GM23338 (cell line): ENCODE measurements around the gene SLC12A6. TPM values are rescaled to one million over a fixed set of nuclear protein-coding genes. Genes with fewer than 3 reads are reported as not detected.

ENCODE experiments used
- ATAC-seq: fragments of 200-7000 bp; cut with Tn5 transposase; 3 replicates; pipeline ENCODE4 v1.9.1; 2020
- DNase-seq: peaks from one replicate; pipeline ENCODE4 v3.0.0-alpha.2; 2015; ENCODE audit warnings: low spot score
- H2AFZ ChIP-seq: fragments of 200-600 bp; sonication (generic); 2 replicates; pipeline ENCODE4 v1.8.0; 2016; ENCODE audit warnings: antibody characterized with exemption, mild to moderate bottlenecking, moderate library complexity
- H3F3A ChIP-seq: fragments of 200-600 bp; sonication (generic); replicated peaks from 2 replicates; pipeline ENCODE4 v1.8.0; 2017; ENCODE audit warnings: antibody characterized with exemption, mixed run types, low read depth
- H3K27ac ChIP-seq: fragments of 200-600 bp; sonication (generic); 2 replicates; pipeline ENCODE4 v1.6.1; 2016; ENCODE audit warnings: low read depth
- H3K27me3 ChIP-seq: fragments of 200-600 bp; sonication (generic); 2 replicates; pipeline ENCODE4 v1.8.0; 2016; ENCODE audit warnings: mild to moderate bottlenecking, mixed run types, moderate library complexity; ENCODE audit not compliant: insufficient read depth
- H3K36me3 ChIP-seq: fragments of 200-600 bp; sonication (generic); 2 replicates; pipeline ENCODE4 v1.8.0; 2016; ENCODE audit warnings: mild to moderate bottlenecking; ENCODE audit not compliant: insufficient read depth
- H3K4me1 ChIP-seq: fragments of 200-600 bp; sonication (generic); 2 replicates; pipeline ENCODE4 v1.8.0; 2016; ENCODE audit warnings: mild to moderate bottlenecking, moderate library complexity; ENCODE audit not compliant: insufficient read depth
- H3K4me2 ChIP-seq: fragments of 200-600 bp; sonication (generic); 2 replicates; pipeline ENCODE4 v1.7.1; 2017; ENCODE audit warnings: mixed run types
- H3K4me3 ChIP-seq: fragments of 200-600 bp; sonication (generic); 2 replicates; pipeline ENCODE4 v1.6.1; 2016; ENCODE audit warnings: mixed run types
- H3K79me2 ChIP-seq: fragments of 200-600 bp; sonication (generic); replicated peaks from 2 replicates; pipeline ENCODE4 v1.8.0; 2017; ENCODE audit warnings: mild to moderate bottlenecking; ENCODE audit not compliant: insufficient read depth
- H3K9me2 ChIP-seq: fragments of 200-600 bp; sonication (generic); 2 replicates; pipeline ENCODE4 v1.8.0; 2017; ENCODE audit not compliant: insufficient read depth
- H4K20me1 ChIP-seq: fragments of 200-600 bp; sonication (generic); replicated peaks from 2 replicates; pipeline ENCODE4 v1.8.0; 2017; ENCODE audit warnings: mild to moderate bottlenecking; ENCODE audit not compliant: insufficient read depth
- H3K27ac Mint-ChIP-seq: 2 replicates; pipeline ENCODE4 v1.8.0; 2020; ENCODE audit warnings: inconsistent platforms, mild to moderate bottlenecking, moderate library complexity, mixed read lengths
- H3K27me3 Mint-ChIP-seq: 3 replicates; pipeline ENCODE4 v1.8.0; 2022; ENCODE audit warnings: low read depth, mild to moderate bottlenecking, moderate library complexity, mixed read lengths, inconsistent platforms; ENCODE audit not compliant: insufficient read depth, poor library complexity
- H3K36me3 Mint-ChIP-seq: 3 replicates; pipeline ENCODE4 v1.8.0; 2021; ENCODE audit warnings: low read depth, mild to moderate bottlenecking, inconsistent platforms, moderate library complexity, mixed read lengths
- H3K4me1 Mint-ChIP-seq: 3 replicates; pipeline ENCODE4 v1.8.0; 2020; ENCODE audit warnings: mild to moderate bottlenecking, inconsistent platforms, mixed read lengths
- H3K4me3 Mint-ChIP-seq: 3 replicates; pipeline ENCODE4 v1.8.0; 2021; ENCODE audit warnings: moderate library complexity, mild to moderate bottlenecking, inconsistent platforms, mixed read lengths
- H3K9me3 Mint-ChIP-seq: 3 replicates; pipeline ENCODE4 v1.8.0; 2020; ENCODE audit warnings: moderate library complexity, mild to moderate bottlenecking, inconsistent platforms, mixed read lengths
- CREB1 ChIP-seq: fragments of 250-450 bp; sonication (Bioruptor Pico); IDR thresholded peaks from 2 replicates; pipeline ENCODE4 v1.5.0; 2020; ENCODE audit warnings: low read depth, mild to moderate bottlenecking, moderate library complexity
- EZH2 ChIP-seq: fragments of 200-600 bp; sonication (generic); IDR thresholded peaks from one replicate; pipeline ENCODE4 v1.8.0; 2017; ENCODE audit warnings: antibody characterized with exemption, mild to moderate bottlenecking, low read depth; ENCODE audit not compliant: unreplicated experiment
- EZH2phosphoT487 ChIP-seq: fragments of 200-600 bp; sonication (generic); IDR thresholded peaks from one replicate; pipeline ENCODE4 v1.8.1; 2018; ENCODE audit warnings: antibody characterized with exemption; ENCODE audit not compliant: unreplicated experiment
- NANOG ChIP-seq: IDR thresholded peaks from 2 replicates; pipeline ENCODE4 v1.6.1; 2016; ENCODE audit warnings: antibody characterized with exemption, borderline replicate concordance
- POLR2AphosphoS5 ChIP-seq: IDR thresholded peaks from 2 replicates; pipeline ENCODE4 v1.6.1; 2016; ENCODE audit warnings: antibody characterized with exemption, low read depth
- STAT1 ChIP-seq: IDR thresholded peaks from one replicate; pipeline ENCODE4 v1.6.1; 2016; ENCODE audit warnings: antibody characterized with exemption; ENCODE audit not compliant: unreplicated experiment
- ZNF331 ChIP-seq: fragments of 250-450 bp; sonication (Bioruptor Pico); IDR thresholded peaks from 2 replicates; pipeline ENCODE4 v1.5.0; 2020; ENCODE audit warnings: low read depth, mild to moderate bottlenecking, moderate library complexity
- polyA plus RNA-seq: library from polyadenylated mRNA; unstranded; fragments of >200 nt; fragmentation: Nextera tagmentation; extraction: Ambion mirVana; gene quantifications from 2 replicates; pipeline ENCODE4 v1.2.1, GENCODE V29; 2016
- total RNA-seq: library from RNA; depleted of rRNA; stranded (reverse); fragments of >200 nt; shearing (Covaris generic); gene quantifications from 2 replicates; pipeline ENCODE4 v1.2.3, GENCODE V29; 2014
- TF ChIP-seq, protein P1 (sequence below), 2 experiments: fragments of 200-600 bp in 1 of 2; sonication (generic) in 1 of 2; conservative IDR thresholded peaks; 2 replicates each; pipeline versions ENCODE4 v1.5.1 to v1.6.1; 2016 to 2017; ENCODE audit warnings: antibody characterized with exemption in 2 of 2, low read depth in 2 of 2, mild to moderate bottlenecking in 2 of 2, moderate library complexity in 1 of 2
- TF ChIP-seq, protein P2 (sequence below): IDR thresholded peaks from one replicate; pipeline ENCODE4 v1.6.1; 2018; ENCODE audit warnings: antibody characterized with exemption; ENCODE audit not compliant: unreplicated experiment
- TF ChIP-seq, protein P3 (sequence below): IDR thresholded peaks from 2 replicates; pipeline ENCODE4 v1.6.1; 2016; ENCODE audit warnings: antibody characterized with exemption
- TF ChIP-seq, protein P4 (sequence below): fragments of 250-450 bp; sonication (Bioruptor Pico); IDR thresholded peaks from 2 replicates; pipeline ENCODE4 v1.5.0; 2020; ENCODE audit warnings: mild to moderate bottlenecking, moderate library complexity

SLC12A6 gene
- total and polyA plus RNA-seq, 2 experiments from 2014 or later, result 2.4 to 14.1 TPM

DNA sequence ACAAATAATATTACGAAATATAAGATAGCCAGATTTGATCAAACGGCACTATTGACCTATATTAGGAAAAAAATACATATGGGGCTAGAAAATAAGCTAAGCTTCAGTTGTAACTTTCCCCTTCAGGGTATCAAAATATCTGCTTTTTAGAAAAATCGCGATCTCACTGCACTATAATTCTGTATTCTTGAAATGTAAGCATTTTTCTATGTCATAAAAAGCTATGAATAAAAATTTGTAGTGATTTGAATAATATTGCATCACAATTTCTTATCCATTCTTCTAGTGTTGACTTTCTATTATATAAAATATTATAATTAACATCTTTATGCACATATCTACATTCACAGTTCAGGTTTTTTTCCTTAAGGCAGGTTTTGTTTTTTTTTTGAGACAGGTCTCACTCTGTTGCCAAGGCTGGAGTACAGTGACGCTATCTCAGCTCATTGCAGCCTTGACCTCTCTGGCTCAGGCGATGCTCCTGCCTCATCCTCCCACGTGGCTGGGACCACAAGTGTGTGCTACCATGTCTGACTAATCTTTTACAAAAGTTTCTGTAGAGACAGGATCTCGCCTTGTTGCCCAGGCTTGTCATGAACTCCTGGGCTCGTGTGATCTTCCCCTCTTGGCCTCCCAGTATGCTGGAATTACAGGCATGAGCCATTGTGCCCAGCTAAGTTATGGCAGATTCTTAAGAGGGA, 91.2 kb downstream of the SLC12A6 start (continued):
- TF ChIP-seq, protein P1, sequence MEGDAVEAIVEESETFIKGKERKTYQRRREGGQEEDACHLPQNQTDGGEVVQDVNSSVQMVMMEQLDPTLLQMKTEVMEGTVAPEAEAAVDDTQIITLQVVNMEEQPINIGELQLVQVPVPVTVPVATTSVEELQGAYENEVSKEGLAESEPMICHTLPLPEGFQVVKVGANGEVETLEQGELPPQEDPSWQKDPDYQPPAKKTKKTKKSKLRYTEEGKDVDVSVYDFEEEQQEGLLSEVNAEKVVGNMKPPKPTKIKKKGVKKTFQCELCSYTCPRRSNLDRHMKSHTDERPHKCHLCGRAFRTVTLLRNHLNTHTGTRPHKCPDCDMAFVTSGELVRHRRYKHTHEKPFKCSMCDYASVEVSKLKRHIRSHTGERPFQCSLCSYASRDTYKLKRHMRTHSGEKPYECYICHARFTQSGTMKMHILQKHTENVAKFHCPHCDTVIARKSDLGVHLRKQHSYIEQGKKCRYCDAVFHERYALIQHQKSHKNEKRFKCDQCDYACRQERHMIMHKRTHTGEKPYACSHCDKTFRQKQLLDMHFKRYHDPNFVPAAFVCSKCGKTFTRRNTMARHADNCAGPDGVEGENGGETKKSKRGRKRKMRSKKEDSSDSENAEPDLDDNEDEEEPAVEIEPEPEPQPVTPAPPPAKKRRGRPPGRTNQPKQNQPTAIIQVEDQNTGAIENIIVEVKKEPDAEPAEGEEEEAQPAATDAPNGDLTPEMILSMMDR (conservative IDR thresholded peaks at IDR 0.05; ENCODE audit: low read depth in 2 of 2), result no peak
- no peak for TF ChIP-seq NANOG
- no peak for TF ChIP-seq STAT1
- TF ChIP-seq, protein P2, sequence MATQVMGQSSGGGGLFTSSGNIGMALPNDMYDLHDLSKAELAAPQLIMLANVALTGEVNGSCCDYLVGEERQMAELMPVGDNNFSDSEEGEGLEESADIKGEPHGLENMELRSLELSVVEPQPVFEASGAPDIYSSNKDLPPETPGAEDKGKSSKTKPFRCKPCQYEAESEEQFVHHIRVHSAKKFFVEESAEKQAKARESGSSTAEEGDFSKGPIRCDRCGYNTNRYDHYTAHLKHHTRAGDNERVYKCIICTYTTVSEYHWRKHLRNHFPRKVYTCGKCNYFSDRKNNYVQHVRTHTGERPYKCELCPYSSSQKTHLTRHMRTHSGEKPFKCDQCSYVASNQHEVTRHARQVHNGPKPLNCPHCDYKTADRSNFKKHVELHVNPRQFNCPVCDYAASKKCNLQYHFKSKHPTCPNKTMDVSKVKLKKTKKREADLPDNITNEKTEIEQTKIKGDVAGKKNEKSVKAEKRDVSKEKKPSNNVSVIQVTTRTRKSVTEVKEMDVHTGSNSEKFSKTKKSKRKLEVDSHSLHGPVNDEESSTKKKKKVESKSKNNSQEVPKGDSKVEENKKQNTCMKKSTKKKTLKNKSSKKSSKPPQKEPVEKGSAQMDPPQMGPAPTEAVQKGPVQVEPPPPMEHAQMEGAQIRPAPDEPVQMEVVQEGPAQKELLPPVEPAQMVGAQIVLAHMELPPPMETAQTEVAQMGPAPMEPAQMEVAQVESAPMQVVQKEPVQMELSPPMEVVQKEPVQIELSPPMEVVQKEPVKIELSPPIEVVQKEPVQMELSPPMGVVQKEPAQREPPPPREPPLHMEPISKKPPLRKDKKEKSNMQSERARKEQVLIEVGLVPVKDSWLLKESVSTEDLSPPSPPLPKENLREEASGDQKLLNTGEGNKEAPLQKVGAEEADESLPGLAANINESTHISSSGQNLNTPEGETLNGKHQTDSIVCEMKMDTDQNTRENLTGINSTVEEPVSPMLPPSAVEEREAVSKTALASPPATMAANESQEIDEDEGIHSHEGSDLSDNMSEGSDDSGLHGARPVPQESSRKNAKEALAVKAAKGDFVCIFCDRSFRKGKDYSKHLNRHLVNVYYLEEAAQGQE, result no peak
- no peak for TF ChIP-seq EZH2phosphoT487
- TF ChIP-seq EZH2, result no peak

DNA sequence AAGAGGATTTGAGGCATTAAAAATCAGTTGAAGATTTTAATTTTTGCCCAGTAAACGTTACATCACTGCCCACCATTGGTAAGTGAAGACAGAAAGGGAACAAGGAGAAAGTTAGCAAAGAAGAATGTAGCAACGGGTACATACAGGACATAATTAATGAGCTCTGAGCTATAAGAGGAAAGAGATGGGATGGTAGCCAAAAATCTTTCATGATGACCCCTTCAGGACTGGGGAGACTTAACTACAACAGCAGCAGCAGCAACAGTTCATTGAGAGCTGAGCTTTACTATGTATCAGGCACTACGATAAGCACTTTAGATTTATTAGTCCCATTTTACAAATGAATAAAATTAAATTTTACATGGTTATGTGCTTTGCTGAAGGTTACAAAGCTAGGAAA, 94.4 kb downstream of the SLC12A6 start:
- Mint-ChIP-seq H3K4me3 (no peak overlapping the region), H3K27ac (no peak overlapping the region), H3K9me3 (no peaks in the 10 kb centered on the region), H3K4me1 (peaks cover 15% of the 10 kb centered on the region; the same call in 2 of the 3 replicates), H3K36me3 (no peaks in the 10 kb centered on the region), H3K27me3 (peaks cover 3% of the 10 kb centered on the region)
- Histone ChIP-seq H3K4me1 (peaks cover 10% of the 10 kb centered on the region; the same call in 1 of the 2 replicates), H3F3A (no peaks in the 10 kb centered on the region), H3K27me3 (no peaks in the 10 kb centered on the region), H3K4me2 (no peak overlapping the region), H3K4me3 (no peak overlapping the region), H4K20me1 (no peaks in the 10 kb centered on the region), H3K27ac (no peak overlapping the region), H3K36me3 (no peaks in the 10 kb centered on the region), H2AFZ (no peak overlapping the region), H3K79me2 (no peaks in the 10 kb centered on the region), H3K9me2 (no peaks in the 10 kb centered on the region)
- DNase-seq (no peak), ATAC-seq (no peak)
- TF ChIP-seq CREB1 (CRISPR knock-in tag), result no peak
- TF ChIP-seq, protein P3, sequence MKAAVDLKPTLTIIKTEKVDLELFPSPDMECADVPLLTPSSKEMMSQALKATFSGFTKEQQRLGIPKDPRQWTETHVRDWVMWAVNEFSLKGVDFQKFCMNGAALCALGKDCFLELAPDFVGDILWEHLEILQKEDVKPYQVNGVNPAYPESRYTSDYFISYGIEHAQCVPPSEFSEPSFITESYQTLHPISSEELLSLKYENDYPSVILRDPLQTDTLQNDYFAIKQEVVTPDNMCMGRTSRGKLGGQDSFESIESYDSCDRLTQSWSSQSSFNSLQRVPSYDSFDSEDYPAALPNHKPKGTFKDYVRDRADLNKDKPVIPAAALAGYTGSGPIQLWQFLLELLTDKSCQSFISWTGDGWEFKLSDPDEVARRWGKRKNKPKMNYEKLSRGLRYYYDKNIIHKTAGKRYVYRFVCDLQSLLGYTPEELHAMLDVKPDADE, result no peak
- TF ChIP-seq ZNF331 (CRISPR knock-in tag), result no peak
- no peak for TF ChIP-seq POLR2AphosphoS5
- TF ChIP-seq, protein P4, sequence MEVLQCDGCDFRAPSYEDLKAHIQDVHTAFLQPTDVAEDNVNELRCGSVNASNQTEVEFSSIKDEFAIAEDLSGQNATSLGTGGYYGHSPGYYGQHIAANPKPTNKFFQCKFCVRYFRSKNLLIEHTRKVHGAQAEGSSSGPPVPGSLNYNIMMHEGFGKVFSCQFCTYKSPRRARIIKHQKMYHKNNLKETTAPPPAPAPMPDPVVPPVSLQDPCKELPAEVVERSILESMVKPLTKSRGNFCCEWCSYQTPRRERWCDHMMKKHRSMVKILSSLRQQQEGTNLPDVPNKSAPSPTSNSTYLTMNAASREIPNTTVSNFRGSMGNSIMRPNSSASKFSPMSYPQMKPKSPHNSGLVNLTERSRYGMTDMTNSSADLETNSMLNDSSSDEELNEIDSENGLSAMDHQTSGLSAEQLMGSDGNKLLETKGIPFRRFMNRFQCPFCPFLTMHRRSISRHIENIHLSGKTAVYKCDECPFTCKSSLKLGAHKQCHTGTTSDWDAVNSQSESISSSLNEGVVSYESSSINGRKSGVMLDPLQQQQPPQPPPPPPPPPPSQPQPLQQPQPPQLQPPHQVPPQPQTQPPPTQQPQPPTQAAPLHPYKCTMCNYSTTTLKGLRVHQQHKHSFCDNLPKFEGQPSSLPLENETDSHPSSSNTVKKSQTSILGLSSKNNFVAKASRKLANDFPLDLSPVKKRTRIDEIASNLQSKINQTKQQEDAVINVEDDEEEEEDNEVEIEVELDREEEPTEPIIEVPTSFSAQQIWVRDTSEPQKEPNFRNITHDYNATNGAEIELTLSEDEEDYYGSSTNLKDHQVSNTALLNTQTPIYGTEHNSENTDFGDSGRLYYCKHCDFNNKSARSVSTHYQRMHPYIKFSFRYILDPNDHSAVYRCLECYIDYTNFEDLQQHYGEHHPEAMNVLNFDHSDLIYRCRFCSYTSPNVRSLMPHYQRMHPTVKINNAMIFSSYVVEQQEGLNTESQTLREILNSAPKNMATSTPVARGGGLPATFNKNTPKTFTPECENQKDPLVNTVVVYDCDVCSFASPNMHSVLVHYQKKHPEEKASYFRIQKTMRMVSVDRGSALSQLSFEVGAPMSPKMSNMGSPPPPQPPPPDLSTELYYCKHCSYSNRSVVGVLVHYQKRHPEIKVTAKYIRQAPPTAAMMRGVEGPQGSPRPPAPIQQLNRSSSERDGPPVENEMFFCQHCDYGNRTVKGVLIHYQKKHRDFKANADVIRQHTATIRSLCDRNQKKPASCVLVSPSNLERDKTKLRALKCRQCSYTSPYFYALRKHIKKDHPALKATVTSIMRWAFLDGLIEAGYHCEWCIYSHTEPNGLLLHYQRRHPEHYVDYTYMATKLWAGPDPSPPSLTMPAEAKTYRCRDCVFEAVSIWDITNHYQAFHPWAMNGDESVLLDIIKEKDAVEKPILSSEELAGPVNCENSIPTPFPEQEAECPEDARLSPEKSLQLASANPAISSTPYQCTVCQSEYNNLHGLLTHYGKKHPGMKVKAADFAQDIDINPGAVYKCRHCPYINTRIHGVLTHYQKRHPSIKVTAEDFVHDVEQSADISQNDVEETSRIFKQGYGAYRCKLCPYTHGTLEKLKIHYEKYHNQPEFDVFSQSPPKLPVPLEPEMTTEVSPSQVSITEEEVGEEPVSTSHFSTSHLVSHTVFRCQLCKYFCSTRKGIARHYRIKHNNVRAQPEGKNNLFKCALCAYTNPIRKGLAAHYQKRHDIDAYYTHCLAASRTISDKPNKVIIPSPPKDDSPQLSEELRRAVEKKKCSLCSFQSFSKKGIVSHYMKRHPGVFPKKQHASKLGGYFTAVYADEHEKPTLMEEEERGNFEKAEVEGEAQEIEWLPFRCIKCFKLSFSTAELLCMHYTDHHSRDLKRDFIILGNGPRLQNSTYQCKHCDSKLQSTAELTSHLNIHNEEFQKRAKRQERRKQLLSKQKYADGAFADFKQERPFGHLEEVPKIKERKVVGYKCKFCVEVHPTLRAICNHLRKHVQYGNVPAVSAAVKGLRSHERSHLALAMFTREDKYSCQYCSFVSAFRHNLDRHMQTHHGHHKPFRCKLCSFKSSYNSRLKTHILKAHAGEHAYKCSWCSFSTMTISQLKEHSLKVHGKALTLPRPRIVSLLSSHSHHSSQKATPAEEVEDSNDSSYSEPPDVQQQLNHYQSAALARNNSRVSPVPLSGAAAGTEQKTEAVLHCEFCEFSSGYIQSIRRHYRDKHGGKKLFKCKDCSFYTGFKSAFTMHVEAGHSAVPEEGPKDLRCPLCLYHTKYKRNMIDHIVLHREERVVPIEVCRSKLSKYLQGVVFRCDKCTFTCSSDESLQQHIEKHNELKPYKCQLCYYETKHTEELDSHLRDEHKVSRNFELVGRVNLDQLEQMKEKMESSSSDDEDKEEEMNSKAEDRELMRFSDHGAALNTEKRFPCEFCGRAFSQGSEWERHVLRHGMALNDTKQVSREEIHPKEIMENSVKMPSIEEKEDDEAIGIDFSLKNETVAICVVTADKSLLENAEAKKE (CRISPR knock-in tag), result no peak
